GM10847 (cell line): Measurements from ENCODE around the gene KRTAP4-9.

ENCODE experiments used
- POLR2A ChIP-seq: IDR thresholded peaks from 2 replicates; pipeline ENCODE4 v1.6.1; 2011; ENCODE audit not compliant: insufficient read length; ENCODE audit errors: extremely low read depth

KRTAP4-9 gene

GRCh38 chr17:41133880-41134735 is 28.9 kb downstream of the KRTAP4-9 start:
- TF ChIP-seq POLR2A = no peak

- no peak for TF ChIP-seq POLR2A
These were observed 35.4 kb downstream of the KRTAP4-9 start, which contains the start of gene KRTAP4-6 for GRCh38 chr17:41140360-41141131. Gene KRTAP4-6 (minus strand): TSS chr17:41140544. CDS start chr17:41140487, 57 bp downstream.

GRCh38 chr17:41141361-41141760 is 36.2 kb downstream of the KRTAP4-9 start:
- TF ChIP-seq POLR2A = no peak

GRCh38 chr17:41144846-41145245 is 39.7 kb downstream of the KRTAP4-9 start:
- no peak for TF ChIP-seq POLR2A

GRCh38 chr17:41145261-41145660 is 40.1 kb downstream of the KRTAP4-9 start:
- TF ChIP-seq POLR2A = no peak

GRCh38 chr17:41147531-41148204 is 42.5 kb downstream of the KRTAP4-9 start:
- no peak for TF ChIP-seq POLR2A

GRCh38 chr17:41149652-41149985 is 44.4 kb downstream of the KRTAP4-9 start, which contains the start of gene KRTAP4-5:
Gene KRTAP4-5 (minus strand): TSS chr17:41149825. CDS start chr17:41149767, 58 bp downstream.
- no peak for TF ChIP-seq POLR2A

GRCh38 chr17:41150026-41150425 is 44.8 kb downstream of the KRTAP4-9 start:
- no peak for TF ChIP-seq POLR2A

- TF ChIP-seq POLR2A = no peak
These were observed 46.3 kb downstream of the KRTAP4-9 start for GRCh38 chr17:41151525-41151924.

- no peak for TF ChIP-seq POLR2A
These were observed 48.7 kb downstream of the KRTAP4-9 start for GRCh38 chr17:41153856-41154255.
